Skeletal muscle satellite cell (primary cell): Measurements from ENCODE around the gene NFE2L2.
A peak's percentile ranks its signal among the peaks of the same experiment; 100 is the strongest.
"Not testable (repeated sequence)": the region's sequence is repeated elsewhere in the genome, so short reads cannot be mapped to it uniquely, and the experiment has no call there.

Source experiments
- H3K27me3 ChIP-seq: 2 replicates; pipeline ENCODE4 v1.7.0; 2013; ENCODE audit warnings: low read length; ENCODE audit not compliant: control insufficient read depth, insufficient read depth
- H3K36me3 ChIP-seq: 2 replicates; pipeline ENCODE4 v1.7.0; 2013; ENCODE audit warnings: mild to moderate bottlenecking, control low read depth, low read length; ENCODE audit not compliant: insufficient read depth
- H3K4me1 ChIP-seq: 2 replicates; pipeline ENCODE4 v1.7.0; 2013; ENCODE audit warnings: low read length; ENCODE audit not compliant: control insufficient read depth, insufficient read depth
- H3K4me2 ChIP-seq: 2 replicates; pipeline ENCODE4 v1.7.0; 2013; ENCODE audit warnings: mild to moderate bottlenecking, low read length
- H3K4me3 ChIP-seq: 2 replicates; pipeline ENCODE4 v1.7.0; 2013; ENCODE audit warnings: low read length
- H3K9ac ChIP-seq: 2 replicates; pipeline ENCODE4 v1.7.0; 2013; ENCODE audit warnings: mild to moderate bottlenecking, low read depth, low read length, moderate library complexity
- H3K9me3 ChIP-seq: replicated peaks from 2 replicates; pipeline ENCODE4 v1.7.0; 2013; ENCODE audit warnings: mild to moderate bottlenecking, control low read depth, low read length

Gene NFE2L2

DNA sequence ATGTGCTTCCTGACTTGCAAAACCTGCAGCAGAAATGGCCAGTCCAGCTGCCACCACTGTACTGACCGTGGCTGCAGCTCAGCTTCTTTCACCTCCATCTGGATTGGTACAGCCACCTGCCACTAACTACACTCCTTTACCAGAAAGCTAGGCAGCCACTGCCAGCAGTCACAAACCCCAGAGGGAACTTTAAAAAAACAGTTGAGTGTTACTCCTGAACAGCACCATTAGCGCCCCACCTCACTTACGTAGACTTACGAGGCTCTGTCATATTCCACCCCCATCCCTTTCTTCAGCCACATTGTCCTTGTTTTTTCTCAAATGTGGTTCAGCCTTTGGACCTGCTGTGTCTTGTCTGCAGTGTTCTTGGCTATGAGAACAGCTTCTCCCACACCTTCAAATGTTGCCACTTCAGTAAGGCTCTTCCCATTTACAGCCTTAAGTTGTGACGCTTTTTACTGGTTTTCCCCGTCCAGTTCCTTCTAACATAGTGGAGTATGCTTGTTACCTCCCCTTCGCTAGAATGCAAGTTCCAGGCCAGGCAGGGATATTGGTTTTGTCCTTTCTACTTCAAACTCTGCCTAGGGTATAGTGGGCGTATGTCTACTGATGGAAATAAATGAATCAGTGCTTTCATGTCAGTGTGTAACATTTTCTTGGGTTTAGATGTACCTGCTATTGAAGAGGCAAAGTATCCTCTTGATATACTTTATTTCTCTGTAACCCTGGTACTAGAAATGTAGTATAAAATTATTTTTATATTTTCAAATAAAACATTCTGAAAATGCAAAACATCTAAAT lies 34.9 kb downstream of the NFE2L2 start:
- no peak overlapping the region for H3K4me3 ChIP-seq
- H3K9ac ChIP-seq, result no peak overlapping the region
- H3K9me3 ChIP-seq, result no peaks in the 10 kb centered on the region
- H3K36me3 ChIP-seq, result peaks cover 66% of the 10 kb centered on the region
- no peak overlapping the region for H3K4me2 ChIP-seq
- H3K27me3 ChIP-seq, result no peaks in the 10 kb centered on the region
- no peaks in the 10 kb centered on the region for H3K4me1 ChIP-seq

DNA sequence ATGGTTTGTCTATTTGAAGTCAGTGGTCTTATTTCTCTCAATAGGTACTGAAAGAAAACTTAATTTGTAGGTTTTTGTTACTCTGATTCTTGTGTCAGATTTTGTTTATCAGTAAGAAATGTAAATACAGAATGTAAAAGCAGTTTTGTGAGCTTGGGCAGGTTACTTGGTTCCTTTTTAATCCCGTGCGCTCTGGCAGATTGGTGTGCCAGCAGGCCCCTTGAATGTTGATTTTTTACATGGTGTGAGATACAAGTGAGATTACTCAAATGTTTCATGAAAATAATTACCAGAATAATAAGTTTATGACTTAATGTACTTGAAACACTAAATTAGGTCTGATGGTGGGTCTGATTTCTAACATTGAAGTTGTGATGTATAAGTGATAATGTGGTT lies 38.6 kb downstream of the NFE2L2 start:
- no peak overlapping the region for H3K4me3 ChIP-seq
- H3K36me3 ChIP-seq, result peaks cover 58% of the 10 kb centered on the region
- H3K9ac ChIP-seq, result no peak overlapping the region
- H3K27me3 ChIP-seq, result no peaks in the 10 kb centered on the region
- no peaks in the 10 kb centered on the region for H3K9me3 ChIP-seq
- no peak overlapping the region for H3K4me2 ChIP-seq
- H3K4me1 ChIP-seq, result no peaks in the 10 kb centered on the region

DNA sequence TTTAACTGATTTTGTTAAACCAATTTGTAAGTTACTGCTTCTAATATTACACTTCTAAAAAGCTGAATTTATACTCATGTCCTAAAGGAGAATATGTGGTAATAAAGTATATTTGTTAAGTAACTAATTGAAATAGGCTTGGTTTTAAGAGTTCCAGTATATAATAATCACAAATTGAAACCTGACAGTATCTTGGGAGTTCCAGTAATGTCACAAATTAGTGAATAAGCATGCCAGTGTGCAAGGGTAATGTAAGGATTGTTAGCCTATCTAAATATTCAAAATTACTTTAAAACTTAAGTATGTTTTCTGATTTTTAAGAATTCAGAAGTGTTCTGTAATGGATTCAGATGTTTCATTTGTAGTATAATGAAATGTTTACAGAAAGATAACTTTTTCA lies 41.1 kb downstream of the NFE2L2 start:
- not testable (repeated sequence) for H3K9ac ChIP-seq, H3K9me3 ChIP-seq, H3K4me2 ChIP-seq, H3K4me1 ChIP-seq, H3K27me3 ChIP-seq, H3K4me3 ChIP-seq
- H3K36me3 ChIP-seq, result peaks cover 59% of the 10 kb centered on the region

DNA sequence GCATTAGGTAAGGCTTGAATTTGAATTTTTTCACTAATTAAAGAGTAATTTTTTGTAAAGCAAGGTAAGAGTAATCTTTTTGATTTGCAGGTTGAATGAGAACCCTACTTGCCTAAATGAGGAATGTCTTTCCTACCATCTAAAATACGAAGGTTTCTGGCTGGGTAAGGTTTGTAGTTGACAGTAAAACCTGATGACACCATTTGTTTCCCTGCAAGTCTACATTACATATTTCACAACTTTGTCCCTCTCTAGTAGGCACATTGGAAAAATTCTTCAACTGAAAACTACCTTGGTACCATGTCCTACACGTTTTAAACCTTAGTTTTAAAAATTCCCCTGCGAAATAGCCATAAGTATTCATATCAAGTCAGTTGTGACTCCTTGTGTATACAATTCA lies 42.6 kb downstream of the NFE2L2 start:
- Histone ChIP-seq H3K9me3 (no peaks in the 10 kb centered on the region), H3K9ac (no peak overlapping the region), H3K36me3 (peaks cover 65% of the 10 kb centered on the region), H3K27me3 (no peaks in the 10 kb centered on the region), H3K4me1 (no peaks in the 10 kb centered on the region), H3K4me2 (no peak overlapping the region), H3K4me3 (no peak overlapping the region)

DNA sequence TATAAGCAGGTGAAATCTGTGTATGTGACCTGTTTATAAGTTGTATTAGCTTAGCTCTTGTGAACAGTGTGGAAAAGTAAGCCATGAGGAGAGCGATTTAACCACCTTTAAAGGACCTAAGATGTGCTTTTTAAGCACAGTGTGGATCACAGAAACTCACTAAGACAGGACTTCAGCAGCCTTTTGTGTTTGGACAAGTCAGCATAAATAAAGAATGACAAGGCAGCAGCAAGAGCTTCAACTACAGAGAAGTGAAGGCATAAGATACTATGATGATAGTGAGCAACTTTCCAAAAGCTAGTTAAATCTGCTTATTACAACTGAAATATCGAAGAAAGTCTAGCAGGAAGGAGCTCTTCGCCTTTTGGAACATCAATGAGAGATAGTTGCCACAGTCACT lies 43.0 kb downstream of the NFE2L2 start:
- H3K9ac ChIP-seq, result no peak overlapping the region
- H3K4me2 ChIP-seq, result no peak overlapping the region
- no peaks in the 10 kb centered on the region for H3K4me1 ChIP-seq
- no peaks in the 10 kb centered on the region for H3K27me3 ChIP-seq
- no peaks in the 10 kb centered on the region for H3K9me3 ChIP-seq
- H3K36me3 ChIP-seq, result peaks cover 69% of the 10 kb centered on the region
- H3K4me3 ChIP-seq, result no peak overlapping the region

DNA sequence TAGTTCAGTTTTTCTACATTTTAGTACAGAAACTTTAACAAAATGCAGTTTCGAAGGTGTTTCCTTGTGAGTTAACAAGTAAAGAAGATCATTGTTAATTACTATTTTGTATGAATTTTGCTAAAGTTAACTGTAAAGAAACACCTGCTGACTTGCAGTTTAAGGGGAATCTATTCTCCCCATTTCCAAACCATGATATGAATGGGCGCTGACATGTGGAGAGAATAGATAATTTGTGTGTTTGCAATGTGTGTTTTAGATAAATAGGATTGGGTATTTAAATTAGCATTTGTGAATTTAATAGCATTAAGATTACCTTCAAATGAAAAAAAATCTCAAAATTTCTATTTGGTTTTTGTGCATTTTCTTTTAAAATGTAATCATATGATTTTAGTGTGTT lies 44.7 kb downstream of the NFE2L2 start:
- peaks cover 81% of the 10 kb centered on the region for H3K36me3 ChIP-seq
- H3K9me3 ChIP-seq, H3K9ac ChIP-seq, H3K4me1 ChIP-seq, H3K27me3 ChIP-seq, H3K4me2 ChIP-seq, H3K4me3 ChIP-seq: not testable (repeated sequence)

DNA sequence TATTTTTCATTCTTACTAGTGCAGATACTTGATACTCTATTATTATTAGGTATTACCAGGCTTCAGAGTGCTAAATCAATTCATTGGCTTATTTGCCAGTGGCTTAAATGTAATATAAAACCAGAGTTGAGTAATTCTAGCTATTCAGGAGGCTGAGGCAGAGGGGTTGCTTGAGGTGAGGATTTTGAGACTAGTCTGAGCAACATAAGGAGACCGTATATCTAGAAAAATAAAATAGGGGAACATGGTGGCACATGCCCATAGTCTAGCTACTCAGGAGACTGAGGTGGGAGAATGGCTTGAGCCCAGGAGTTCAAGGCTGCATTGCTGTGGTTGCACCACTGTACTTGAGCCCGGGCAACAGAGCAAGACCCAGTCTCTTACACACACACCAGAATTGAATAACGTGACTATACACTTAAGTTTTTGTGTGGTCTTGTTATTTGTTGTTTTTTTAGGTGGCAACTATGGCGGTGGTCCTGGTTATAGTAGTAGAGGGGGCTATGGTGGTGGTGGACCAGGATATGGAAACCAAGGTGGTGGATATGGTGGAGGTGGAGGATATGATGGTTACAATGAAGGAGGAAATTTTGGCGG lies 47.2 kb downstream of the NFE2L2 start:
- no peak overlapping the region for H3K9ac ChIP-seq
- H3K36me3 ChIP-seq, result peaks cover 73% of the 10 kb centered on the region
- H3K4me1 ChIP-seq, result peaks cover 10% of the 10 kb centered on the region
- no peaks in the 10 kb centered on the region for H3K27me3 ChIP-seq
- no peaks in the 10 kb centered on the region for H3K9me3 ChIP-seq
- no peak overlapping the region for H3K4me2 ChIP-seq
- H3K4me3 ChIP-seq, result no peak overlapping the region

DNA sequence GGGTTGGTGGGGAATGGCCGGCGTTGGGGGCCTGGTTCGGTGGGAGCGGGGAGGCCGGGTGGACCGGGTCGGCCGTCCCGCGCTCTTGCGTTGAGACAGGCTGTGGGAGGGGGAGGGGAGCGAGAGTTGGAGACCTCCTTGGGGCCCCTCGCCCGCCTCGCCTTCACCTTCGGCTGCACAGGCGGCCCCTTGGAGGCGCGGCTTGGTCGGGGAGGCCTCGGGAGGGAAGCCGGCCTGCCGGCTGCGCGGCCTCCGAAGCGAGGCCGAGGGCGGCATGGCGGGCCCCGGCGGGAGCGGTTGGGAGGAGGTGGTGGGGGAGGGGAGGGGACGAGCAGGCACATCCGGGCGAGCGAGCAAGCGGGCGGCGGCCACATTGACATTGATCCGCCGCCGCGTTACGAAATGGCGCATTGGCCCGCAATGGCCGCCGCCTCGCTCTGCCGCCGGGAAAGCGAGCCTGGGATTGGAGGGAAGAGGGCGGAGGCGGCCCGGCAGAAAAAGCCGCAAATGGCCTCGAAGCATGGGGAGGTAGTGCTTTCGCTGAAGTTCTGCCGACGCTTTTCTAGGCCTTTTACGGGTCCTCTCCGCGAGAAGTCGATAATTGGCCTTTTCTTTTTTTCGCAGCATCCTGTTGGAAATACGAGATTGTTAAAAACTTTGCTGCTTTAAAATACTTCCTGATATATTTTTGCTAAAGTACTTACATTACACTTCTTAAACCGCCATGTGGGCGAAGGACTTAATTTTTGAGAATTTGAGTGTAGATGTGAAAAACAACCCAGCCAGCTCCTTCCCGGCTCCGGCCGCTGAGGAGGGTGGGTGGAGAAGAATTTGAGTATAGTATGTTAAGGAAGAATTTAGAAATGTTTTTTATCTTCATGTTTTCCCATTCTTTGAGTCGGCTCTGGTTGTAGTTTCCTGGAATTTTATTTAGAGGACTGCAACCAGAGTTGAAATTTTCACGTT lies 51.4 kb downstream of the NFE2L2 start:
- H3K27me3 ChIP-seq, result no peaks in the 10 kb centered on the region
- peaks cover 21% of the 10 kb centered on the region for H3K4me1 ChIP-seq
- H3K36me3 ChIP-seq, result peaks cover 35% of the 10 kb centered on the region
- peak overlapping the region; percentile 83 for H3K4me3 ChIP-seq
- peak overlapping the region; percentile 90 for H3K9ac ChIP-seq
- peak overlapping the region; percentile 88 for H3K4me2 ChIP-seq
- H3K9me3 ChIP-seq, result no peaks in the 10 kb centered on the region

DNA sequence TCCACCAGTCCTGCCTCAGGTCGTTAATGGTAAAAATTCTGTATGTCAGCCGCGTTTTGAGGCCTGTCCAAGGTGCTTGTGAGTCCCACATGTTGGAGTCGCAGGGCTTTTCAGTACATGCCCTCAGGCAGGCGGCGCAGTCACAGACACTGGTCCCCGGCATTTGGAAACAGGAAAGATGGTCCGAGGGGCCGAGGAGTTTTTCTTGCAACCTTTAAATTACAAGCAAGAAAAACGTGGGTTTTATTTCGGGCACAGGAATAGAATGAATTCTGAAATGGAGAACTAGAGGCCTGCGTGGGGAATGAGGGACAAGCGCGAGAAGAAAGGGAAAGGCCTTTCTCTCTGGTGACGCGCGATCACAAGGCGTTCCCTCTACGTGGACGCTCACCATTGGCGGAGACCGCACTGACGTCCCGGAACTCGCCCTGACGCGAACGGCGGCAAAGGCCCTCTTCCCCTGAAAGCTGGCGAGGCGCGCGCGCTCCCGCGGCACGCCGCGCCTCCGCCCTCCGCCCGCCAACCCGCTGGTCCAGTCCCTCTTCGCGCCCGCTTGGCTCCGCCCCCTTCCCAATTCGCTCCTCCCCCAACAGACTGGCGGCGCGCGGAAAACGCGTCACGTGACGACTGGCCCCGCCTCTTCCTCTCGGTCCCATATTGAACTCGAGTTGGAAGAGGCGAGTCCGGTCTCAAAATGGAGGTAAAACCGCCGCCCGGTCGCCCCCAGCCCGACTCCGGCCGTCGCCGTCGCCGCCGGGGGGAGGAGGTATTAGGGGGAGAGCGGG lies 52.2 kb downstream of the NFE2L2 start, which contains the start of gene HNRNPA3:
TSS of gene HNRNPA3 (plus strand) at position 689 of the 785 bp plus-strand sequence. CDS start at position 695, 6 bp downstream.
- Histone ChIP-seq H3K4me3 (peak within 1 kb of the TSS; percentile 83), H3K27me3 (no peaks in the 10 kb centered on the region)

DNA sequence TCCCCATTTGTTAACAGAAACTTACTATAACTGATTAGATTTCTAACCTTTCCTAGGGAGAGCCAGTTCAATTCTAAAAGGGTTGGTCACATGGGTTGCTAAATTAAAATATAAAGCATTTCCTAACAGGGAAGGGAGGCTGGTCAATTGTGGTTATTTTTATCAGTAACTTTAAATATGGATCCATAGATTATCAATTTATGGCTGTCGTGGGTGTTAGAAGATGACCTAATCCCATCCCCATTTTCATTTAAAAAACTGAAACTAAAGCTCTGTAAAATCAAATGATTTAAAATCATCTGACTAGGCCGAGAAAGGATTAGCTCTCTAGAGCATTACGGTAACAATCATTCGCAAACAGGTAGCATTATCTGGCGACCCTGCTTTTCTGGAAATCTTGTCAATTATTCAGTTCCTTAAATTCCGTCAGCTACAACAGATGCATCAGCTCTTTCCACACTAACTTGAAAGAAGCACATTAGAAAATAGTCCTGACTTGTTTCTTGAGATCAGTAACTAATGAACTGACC lies 52.9 kb downstream of the NFE2L2 start:
- Histone ChIP-seq H3K27me3 (no peaks in the 10 kb centered on the region), H3K9me3 (no peaks in the 10 kb centered on the region), H3K4me3 (peak overlapping the region; percentile 77), H3K36me3 (peaks cover 20% of the 10 kb centered on the region), H3K4me1 (peaks cover 21% of the 10 kb centered on the region), H3K9ac (peak overlapping the region; percentile 96), H3K4me2 (peak overlapping the region; percentile 82)

More for the DNA sequence above, 52.2 kb downstream of the NFE2L2 start, which contains the start of gene HNRNPA3:
- peaks cover 27% of the 10 kb centered on the region for H3K36me3 ChIP-seq
- no peaks in the 10 kb centered on the region for H3K9me3 ChIP-seq
- H3K4me2 ChIP-seq, result peak within 1 kb of the TSS; percentile 88
- H3K4me1 ChIP-seq, result peaks cover 21% of the 10 kb centered on the region
- H3K9ac ChIP-seq, result peak within 1 kb of the TSS; percentile 96
